CD14-positive monocyte (primary cell): ENCODE data around the gene TMED1. TPM values are rescaled to one million over a fixed set of nuclear protein-coding genes. Genes with fewer than 3 reads are reported as not detected.

ENCODE experiments used
- DNase-seq, 3 donors: peaks; one replicate each; pipeline ENCODE4 v3.0.0-alpha.2; 2011 to 2022
- H2AFZ ChIP-seq: 2 replicates; pipeline ENCODE4 v1.6.0; 2012; ENCODE audit warnings: mild to moderate bottlenecking, low read depth, low read length, inconsistent platforms; ENCODE audit not compliant: insufficient read depth, poor library complexity, severe bottlenecking
- H3K27ac ChIP-seq, 2 donors: 1 replicate in 1 of 2; 2 replicates in 1 of 2; pipeline ENCODE4 v1.5.1; 2012 to 2013; ENCODE audit warnings: low read length in 2 of 2, control low read depth in 1 of 2, inconsistent platforms in 1 of 2, low read depth in 1 of 2, mild to moderate bottlenecking in 1 of 2
- H3K27me3 ChIP-seq, 2 donors: one replicate each; pipeline versions ENCODE4 v1.6.0 to v1.6.1; 2011 to 2013; ENCODE audit warnings: low read length in 2 of 2; ENCODE audit not compliant: control insufficient read depth in 2 of 2, insufficient read depth in 2 of 2
- H3K36me3 ChIP-seq, 2 donors: replicated peaks in 1 of 2; 1 replicate in 1 of 2; 2 replicates in 1 of 2; pipeline versions ENCODE4 v1.5.1 to v1.6.1; 2012 to 2013; ENCODE audit warnings: low read length in 2 of 2, control low read depth in 1 of 2, inconsistent platforms in 1 of 2, mild to moderate bottlenecking in 1 of 2; ENCODE audit not compliant: insufficient read depth in 2 of 2, control insufficient read depth in 1 of 2
- H3K4me1 ChIP-seq, 2 donors: 1 replicate in 1 of 2; 2 replicates in 1 of 2; pipeline versions ENCODE4 v1.5.1 to v1.6.1; 2012 to 2013; ENCODE audit warnings: low read length in 2 of 2, control low read depth in 1 of 2, inconsistent platforms in 1 of 2, mild to moderate bottlenecking in 1 of 2, moderate library complexity in 1 of 2; ENCODE audit not compliant: insufficient read depth in 2 of 2, control insufficient read depth in 1 of 2
- H3K4me2 ChIP-seq: replicated peaks from 2 replicates; pipeline ENCODE3; 2012; ENCODE audit warnings: low read length, moderate library complexity, mild to moderate bottlenecking; ENCODE audit not compliant: poor library complexity, severe bottlenecking; ENCODE audit errors: extremely low read depth
- H3K4me3 ChIP-seq, 3 experiments: fragments of 200-600 bp in 1 of 3; sonication (generic) in 1 of 3; replicated peaks in 1 of 3; 1 replicate in 2 of 3; 2 replicates in 1 of 3; pipeline ENCODE4 v1.5.1; 2011 to 2013; ENCODE audit warnings: low read length in 3 of 3, mild to moderate bottlenecking in 3 of 3, control low read depth in 2 of 3, low read depth in 2 of 3, inconsistent platforms in 1 of 3, moderate library complexity in 1 of 3
- H3K79me2 ChIP-seq: 2 replicates; pipeline ENCODE4 v1.6.0; 2012; ENCODE audit warnings: mild to moderate bottlenecking, control low read depth, inconsistent platforms, low read length, moderate library complexity; ENCODE audit not compliant: insufficient read depth
- H3K9ac ChIP-seq: 2 replicates; pipeline ENCODE4 v1.6.0; 2017; ENCODE audit warnings: low read length, mild to moderate bottlenecking; ENCODE audit not compliant: insufficient read depth, poor library complexity, severe bottlenecking
- H3K9me3 ChIP-seq, 2 donors: replicated peaks in 1 of 2; 1 replicate in 1 of 2; 2 replicates in 1 of 2; pipeline versions ENCODE4 v1.5.1 to v1.6.1; 2012 to 2013; ENCODE audit warnings: low read length in 2 of 2, control low read depth in 1 of 2; ENCODE audit not compliant: control insufficient read depth in 1 of 2, insufficient read depth in 1 of 2
- H4K20me1 ChIP-seq: 2 replicates; pipeline ENCODE4 v1.6.0; 2012; ENCODE audit warnings: mild to moderate bottlenecking, low read length, control low read depth, moderate library complexity; ENCODE audit not compliant: insufficient read depth
- H3K27ac Mint-ChIP-seq, 7 donors: one replicate each; pipeline ENCODE4 v1.8.0; 2020; ENCODE audit warnings: mild to moderate bottlenecking in 7 of 7, mixed read lengths in 7 of 7, moderate library complexity in 6 of 7, inconsistent platforms in 2 of 7
- H3K27me3 Mint-ChIP-seq, 3 donors: one replicate each; pipeline ENCODE4 v1.8.0; 2021 to 2022; ENCODE audit warnings: low read depth in 3 of 3, mild to moderate bottlenecking in 3 of 3, mixed read lengths in 3 of 3, moderate library complexity in 3 of 3, inconsistent platforms in 1 of 3
- H3K36me3 Mint-ChIP-seq, 2 donors: one replicate each; pipeline ENCODE4 v1.8.0; 2020; ENCODE audit warnings: mixed read lengths in 2 of 2, inconsistent platforms in 1 of 2, mild to moderate bottlenecking in 1 of 2
- H3K4me1 Mint-ChIP-seq: one replicate; pipeline ENCODE4 v1.8.0; 2020; ENCODE audit warnings: mild to moderate bottlenecking, mixed read lengths
- H3K4me3 Mint-ChIP-seq, 2 donors: one replicate each; pipeline ENCODE4 v1.8.0; 2020; ENCODE audit warnings: mild to moderate bottlenecking in 2 of 2, mixed read lengths in 2 of 2, moderate library complexity in 1 of 2
- H3K9me3 Mint-ChIP-seq, 7 donors: one replicate each; pipeline ENCODE4 v1.8.0; 2020 to 2022; ENCODE audit warnings: mixed read lengths in 7 of 7, mild to moderate bottlenecking in 6 of 7, moderate library complexity in 6 of 7, inconsistent platforms in 2 of 7
- CTCF ChIP-seq: fragments of 200-600 bp; IDR thresholded peaks from one replicate; pipeline ENCODE4 v1.8.0; 2022; ENCODE audit warnings: antibody characterized with exemption, mild to moderate bottlenecking
- WGBS: methylation state at CpG from one replicate; pipeline ENCODE4 v1.1.5; 2013; ENCODE audit warnings: missing lambda C conversion rate; ENCODE audit not compliant: insufficient coverage; 5-methylcytosine and 5-hydroxymethylcytosine counted together
- intact Hi-C, 2 donors: fragments of 100-400 bp; cut with micrococcal nuclease; formaldehyde crosslinking; loops; one replicate each; pipeline versions ENCODE4 v1.15.0 to v1.15.1; 2023
- polyA plus RNA-seq, 3 donors: library from polyadenylated mRNA; depleted of rRNA in 1 of 3; unstranded in 2 of 3; stranded (reverse) in 1 of 3; fragments of 300-500 nt in 2 of 3; fragments of >200 nt in 1 of 3; fragmentation: Illumina TruSeq in 2 of 3; gene quantifications; 1 replicate in 2 of 3; 2 replicates in 1 of 3; pipeline ENCODE4 v1.2.3, GENCODE V29; 2012 to 2021

Gene TMED1
- polyA plus RNA-seq, 3 donors = 23.2 to 56.7 (median 51.3) TPM

GRCh38 chr19:10815969-10816644 is 19.9 kb downstream of the TMED1 start:
- no peak for TF ChIP-seq CTCF
- peaks cover 0 to 9% (median 0%) of the 10 kb centered on the region in 7 donors for H3K9me3 Mint-ChIP-seq
- Histone ChIP-seq H3K36me3 (peaks cover 41 to 53% of the 10 kb centered on the region in 2 donors), H2AFZ (no peak overlapping the region), H3K79me2 (peaks cover 21% of the 10 kb centered on the region), H3K9me3 (no peaks in the 10 kb centered on the region), H3K27ac (peak overlapping the region; percentile 75 to 89), H4K20me1 (no peaks in the 10 kb centered on the region), H3K4me1 (peaks cover 47% of the 10 kb centered on the region in 2 donors), H3K4me2 (no peak overlapping the region), H3K4me3 (no peak overlapping the region), H3K9ac (no peak overlapping the region), H3K27me3 (no peaks in the 10 kb centered on the region)
- peaks cover 45% of the 10 kb centered on the region for H3K4me1 Mint-ChIP-seq
- H3K27ac Mint-ChIP-seq = peak overlapping the region in 6 of 7 donors; percentile 68 to 94 (median 80)
- 94% methylated on average over 14 of the region's 21 CpGs for WGBS
- peaks cover 46 to 68% of the 10 kb centered on the region in 2 donors for H3K36me3 Mint-ChIP-seq
- no peaks in the 10 kb centered on the region for H3K27me3 Mint-ChIP-seq
- DNase-seq = peak in 1 of 3 donors; percentile 3
- H3K4me3 Mint-ChIP-seq = no peak overlapping the region
- intact Hi-C loops = no loop called here

GRCh38 chr19:10815007-10815536 is 20.9 kb downstream of the TMED1 start:
- Mint-ChIP-seq H3K36me3 (peaks cover 43 to 66% of the 10 kb centered on the region in 2 donors), H3K27ac (peak overlapping the region; percentile 87 to 95 (median 93)), H3K9me3 (peaks cover 0 to 9% (median 0%) of the 10 kb centered on the region in 7 donors), H3K4me3 (no peak overlapping the region), H3K27me3 (no peaks in the 10 kb centered on the region), H3K4me1 (peaks cover 54% of the 10 kb centered on the region)
- Histone ChIP-seq H3K36me3 (peaks cover 31 to 42% of the 10 kb centered on the region in 2 donors), H3K4me3 (peak overlapping the region in 1 of 3 experiments; percentile 3), H3K4me1 (peaks cover 58% of the 10 kb centered on the region in 2 donors), H3K79me2 (peaks cover 28% of the 10 kb centered on the region), H3K27ac (peak overlapping the region; percentile 75 to 89), H4K20me1 (no peaks in the 10 kb centered on the region), H2AFZ (no peak overlapping the region), H3K9me3 (no peaks in the 10 kb centered on the region), H3K27me3 (no peaks in the 10 kb centered on the region), H3K9ac (peak overlapping the region; percentile 27), H3K4me2 (no peak overlapping the region)
- no peak for TF ChIP-seq CTCF
- intact Hi-C loops = no loop called here
- 65% methylated on average over 4 of the region's 9 CpGs for WGBS
- peak; percentile 35 to 58 (median 54) for DNase-seq
